Stimulated activated effector memory CD8-positive, alpha-beta T cell treated with anti-CD3 and anti-CD28 coated beads, Interleukin-12 subunit alpha, Interleukin-12 subunit beta, amount 100 ng/mL, for 72 hours (primary cell): ENCODE results near the gene PRR20G.
"Not testable (repeated sequence)": the region's sequence is repeated elsewhere in the genome, so short reads cannot be mapped to it uniquely, and the experiment has no call there.

Experiments
- ATAC-seq: fragments of 150-1000 bp; cut with Tn5 transposase; 2 replicates; pipeline ENCODE4 v1.10.0; 2021
- DNase-seq, 2 donors: peaks; one replicate each; pipeline ENCODE4 v3.0.0; 2021 to 2022; ENCODE audit warnings: low spot score in 2 of 2
- H3K27ac Mint-ChIP-seq: one replicate; pipeline ENCODE4 v1.8.0; 2022; ENCODE audit warnings: mild to moderate bottlenecking, mixed read lengths
- H3K36me3 Mint-ChIP-seq: one replicate; pipeline ENCODE4 v1.8.0; 2022; ENCODE audit warnings: mild to moderate bottlenecking, mixed read lengths
- H3K4me1 Mint-ChIP-seq: one replicate; pipeline ENCODE4 v1.8.0; 2022; ENCODE audit warnings: mixed read lengths
- H3K4me3 Mint-ChIP-seq: one replicate; pipeline ENCODE4 v1.8.0; 2022; ENCODE audit warnings: mild to moderate bottlenecking, mixed read lengths
- H3K9me3 Mint-ChIP-seq: one replicate; pipeline ENCODE4 v1.8.0; 2022; ENCODE audit warnings: mixed read lengths

The PRR20G gene

DNA sequence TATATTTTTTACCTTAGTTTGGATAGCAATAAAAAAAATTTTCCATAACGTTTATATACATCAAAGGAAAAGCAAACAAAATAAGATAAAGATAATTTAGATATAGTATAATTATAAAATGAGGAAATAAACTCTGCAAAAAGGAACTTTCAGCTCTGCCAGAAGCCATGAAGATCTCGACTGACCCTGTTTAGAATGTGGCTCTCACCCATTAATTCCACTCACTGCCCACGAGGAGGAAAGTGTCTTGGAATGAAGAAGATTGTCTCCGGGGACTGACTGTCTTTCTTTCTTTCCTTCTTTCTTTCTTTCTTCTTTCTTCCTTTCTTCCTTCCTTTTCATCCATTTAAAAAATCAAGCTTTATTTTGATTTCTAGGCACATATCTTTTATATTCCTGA is 20.1 kb upstream of the PRR20G start:
- Mint-ChIP-seq H3K4me1 (peaks cover 6% of the 10 kb centered on the region), H3K9me3 (no peaks in the 10 kb centered on the region), H3K36me3 (no peaks in the 10 kb centered on the region), H3K27ac (no peak overlapping the region), H3K4me3 (no peak overlapping the region)
- DNase-seq: no peak
- no peak for ATAC-seq

DNA sequence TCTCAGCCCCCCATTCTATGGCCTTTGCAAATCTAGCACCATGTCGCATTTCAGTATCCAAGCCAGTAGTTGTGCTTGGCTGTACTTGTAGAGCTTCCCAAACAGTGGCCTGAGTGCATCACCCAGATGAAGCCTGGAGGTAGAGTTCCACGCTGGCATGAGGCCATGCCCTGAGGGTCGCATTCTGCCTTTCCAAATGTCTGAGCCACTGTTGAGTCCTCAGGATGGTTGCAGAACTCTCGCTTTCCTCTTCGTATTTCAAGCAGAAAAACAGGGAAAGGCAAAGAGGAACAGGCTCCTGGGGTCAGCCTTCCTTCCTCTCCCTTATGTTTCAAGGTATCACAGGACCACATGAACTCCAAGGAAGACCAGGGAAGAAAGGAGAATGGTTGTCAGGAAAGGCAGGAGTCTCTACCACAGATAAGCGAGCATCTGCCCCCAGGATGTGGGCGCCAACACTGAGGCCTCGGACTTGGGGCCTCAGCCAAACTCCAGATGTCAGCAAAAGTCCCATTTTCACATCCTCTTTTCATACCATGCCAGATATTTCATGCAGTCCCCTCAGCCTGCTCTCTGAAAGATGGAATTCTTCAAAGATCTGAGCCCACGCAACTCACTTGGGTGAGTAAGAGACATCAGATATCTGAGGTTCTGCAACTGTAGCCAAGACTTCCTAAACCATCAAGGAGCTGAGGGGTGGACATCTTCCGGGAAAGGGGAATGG is 19.4 kb upstream of the PRR20G start:
- Mint-ChIP-seq H3K9me3 (no peaks in the 10 kb centered on the region), H3K4me1 (peaks cover 6% of the 10 kb centered on the region)
- no peak for ATAC-seq

GRCh38 chr3:127306361-127307111 is 18.7 kb upstream of the PRR20G start:
- H3K4me1 Mint-ChIP-seq: peaks cover 6% of the 10 kb centered on the region
- peak; percentile 40 for ATAC-seq
- H3K36me3 Mint-ChIP-seq: no peaks in the 10 kb centered on the region
- H3K27ac Mint-ChIP-seq: no peak overlapping the region
- no peak overlapping the region for H3K4me3 Mint-ChIP-seq
- no peak for DNase-seq
- H3K9me3 Mint-ChIP-seq: no peaks in the 10 kb centered on the region

More for the DNA sequence above, 19.4 kb upstream of the PRR20G start:
- DNase-seq: no peak
- H3K27ac Mint-ChIP-seq: no peak overlapping the region
- H3K4me3 Mint-ChIP-seq: no peak overlapping the region
- H3K36me3 Mint-ChIP-seq: no peaks in the 10 kb centered on the region

GRCh38 chr3:127305499-127306060 is 17.7 kb upstream of the PRR20G start:
- Mint-ChIP-seq H3K4me1 (peaks cover 6% of the 10 kb centered on the region), H3K36me3 (no peaks in the 10 kb centered on the region), H3K4me3 (no peak overlapping the region), H3K9me3 (no peaks in the 10 kb centered on the region), H3K27ac (no peak overlapping the region)
- no peak for ATAC-seq
- no peak for DNase-seq

DNA sequence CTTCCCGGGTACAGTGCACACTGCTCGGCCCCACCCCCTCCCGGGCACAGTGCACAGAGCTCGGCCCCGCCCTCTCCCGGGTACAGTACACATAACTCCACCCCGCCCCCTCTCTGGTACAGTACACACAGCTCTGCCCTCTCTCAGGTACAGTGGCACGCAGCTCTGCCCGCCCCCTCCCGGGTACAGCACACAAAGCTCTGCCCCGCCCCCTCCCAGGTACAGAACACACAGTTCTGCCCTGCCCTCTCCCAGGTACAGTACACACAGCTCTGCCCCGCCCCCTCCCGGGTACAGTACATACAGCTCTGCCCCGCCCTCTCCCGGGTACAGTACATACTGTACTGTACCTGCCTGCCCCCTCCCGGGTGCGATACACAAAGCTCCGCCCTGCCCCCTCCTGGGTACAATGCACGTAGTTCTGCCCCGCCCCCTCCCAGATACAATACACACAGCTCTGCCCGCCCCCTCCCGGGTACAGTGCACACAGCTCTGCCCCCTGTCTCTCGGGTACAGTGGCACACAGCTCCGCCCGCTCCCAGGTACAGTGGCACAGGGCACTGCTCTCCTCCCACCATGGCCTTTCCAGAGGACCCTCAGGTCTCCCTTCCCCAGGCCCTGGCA is 16.4 kb upstream of the PRR20G start:
- H3K4me3 Mint-ChIP-seq: no peak overlapping the region
- H3K36me3 Mint-ChIP-seq: no peaks in the 10 kb centered on the region
- no peak for DNase-seq
- peak overlapping the region; percentile 40 for H3K27ac Mint-ChIP-seq
- no peaks in the 10 kb centered on the region for H3K9me3 Mint-ChIP-seq
- ATAC-seq: peak; percentile 42
- H3K4me1 Mint-ChIP-seq: peaks cover 6% of the 10 kb centered on the region

DNA sequence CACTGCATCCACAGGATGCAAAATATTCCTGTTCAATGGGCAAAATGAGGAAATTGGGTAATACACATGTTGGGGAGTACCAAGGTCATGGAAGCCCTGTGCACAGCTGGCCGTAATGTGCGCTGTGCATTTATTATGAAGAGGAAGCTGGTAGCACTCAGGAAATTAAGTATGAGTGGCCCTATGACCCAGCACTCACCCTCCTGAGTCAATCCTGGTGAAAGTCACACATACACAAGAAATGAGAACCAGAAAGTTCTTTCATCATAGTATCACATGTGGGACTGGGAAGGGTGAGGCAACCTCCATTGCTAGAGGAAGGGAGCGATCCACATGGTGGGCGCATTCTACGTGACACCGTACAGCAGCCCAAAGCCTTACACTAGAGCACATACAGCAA is 11.4 kb upstream of the PRR20G start:
- Mint-ChIP-seq H3K27ac (no peak overlapping the region), H3K4me1 (no peaks in the 10 kb centered on the region), H3K4me3 (no peak overlapping the region), H3K36me3 (no peaks in the 10 kb centered on the region), H3K9me3 (no peaks in the 10 kb centered on the region)
- DNase-seq (no peak), ATAC-seq (no peak)

GRCh38 chr3:127296959-127297358 is 9.1 kb upstream of the PRR20G start:
- no peak overlapping the region for H3K4me3 Mint-ChIP-seq
- H3K27ac Mint-ChIP-seq: no peak overlapping the region
- ATAC-seq: no peak
- H3K9me3 Mint-ChIP-seq: no peaks in the 10 kb centered on the region
- H3K4me1 Mint-ChIP-seq: no peaks in the 10 kb centered on the region
- no peaks in the 10 kb centered on the region for H3K36me3 Mint-ChIP-seq
- no peak for DNase-seq

- H3K9me3 Mint-ChIP-seq: no peaks in the 10 kb centered on the region
- H3K36me3 Mint-ChIP-seq: no peaks in the 10 kb centered on the region
- ATAC-seq (no peak), DNase-seq (no peak)
- H3K4me3 Mint-ChIP-seq: no peak overlapping the region
- H3K4me1 Mint-ChIP-seq: no peaks in the 10 kb centered on the region
- no peak overlapping the region for H3K27ac Mint-ChIP-seq
These were observed 8.3 kb upstream of the PRR20G start for GRCh38 chr3:127296166-127296565.

- not testable (repeated sequence) for ATAC-seq, DNase-seq, H3K36me3 Mint-ChIP-seq, H3K4me1 Mint-ChIP-seq, H3K27ac Mint-ChIP-seq, H3K9me3 Mint-ChIP-seq, H3K4me3 Mint-ChIP-seq
These were observed 5.8 kb upstream of the PRR20G start for GRCh38 chr3:127293650-127294049.

DNA sequence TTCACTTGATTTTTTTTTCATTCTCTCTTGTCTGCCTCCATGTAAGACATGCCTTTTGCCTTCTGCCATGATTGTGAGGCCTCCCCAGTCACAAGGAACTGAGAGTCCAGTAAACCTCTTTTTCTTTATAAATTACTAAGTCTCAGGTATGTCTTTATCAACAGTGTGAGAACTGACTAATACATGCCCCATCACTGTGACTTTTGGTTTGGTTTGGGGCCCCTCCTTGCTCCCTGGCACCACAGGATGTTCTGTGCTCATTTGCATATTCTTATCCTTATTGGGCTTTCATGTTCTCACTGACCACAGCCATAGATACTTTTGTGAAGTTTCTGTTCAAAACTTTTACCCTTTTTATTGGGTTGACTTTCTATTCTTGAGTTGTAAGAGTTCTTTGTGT is 3.8 kb upstream of the PRR20G start:
- peaks cover 6% of the 10 kb centered on the region for H3K9me3 Mint-ChIP-seq
- no peak overlapping the region for H3K4me3 Mint-ChIP-seq
- peaks cover 2% of the 10 kb centered on the region for H3K4me1 Mint-ChIP-seq
- no peak overlapping the region for H3K27ac Mint-ChIP-seq
- DNase-seq: no peak
- H3K36me3 Mint-ChIP-seq: no peaks in the 10 kb centered on the region
- ATAC-seq: peak; percentile 62

DNA sequence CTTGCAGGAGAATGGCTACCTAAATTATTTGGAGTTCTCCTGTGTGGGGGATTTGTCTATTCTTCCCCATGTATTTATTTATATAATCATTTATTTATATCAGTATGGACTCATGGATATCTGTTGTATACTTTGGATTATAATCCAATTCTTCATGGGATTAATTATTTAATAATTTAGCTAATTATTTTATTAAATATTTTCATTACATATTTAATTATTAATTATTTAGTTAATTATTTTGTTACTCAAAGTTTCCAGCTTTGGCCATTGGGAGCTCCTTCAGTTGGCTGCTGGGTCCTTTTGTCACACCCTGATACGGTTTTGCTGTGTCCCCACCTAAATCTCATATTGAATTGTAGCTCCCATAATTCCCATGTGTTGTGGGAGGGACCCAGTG is 3.3 kb upstream of the PRR20G start:
- peaks cover 10% of the 10 kb centered on the region for H3K9me3 Mint-ChIP-seq

DNA sequence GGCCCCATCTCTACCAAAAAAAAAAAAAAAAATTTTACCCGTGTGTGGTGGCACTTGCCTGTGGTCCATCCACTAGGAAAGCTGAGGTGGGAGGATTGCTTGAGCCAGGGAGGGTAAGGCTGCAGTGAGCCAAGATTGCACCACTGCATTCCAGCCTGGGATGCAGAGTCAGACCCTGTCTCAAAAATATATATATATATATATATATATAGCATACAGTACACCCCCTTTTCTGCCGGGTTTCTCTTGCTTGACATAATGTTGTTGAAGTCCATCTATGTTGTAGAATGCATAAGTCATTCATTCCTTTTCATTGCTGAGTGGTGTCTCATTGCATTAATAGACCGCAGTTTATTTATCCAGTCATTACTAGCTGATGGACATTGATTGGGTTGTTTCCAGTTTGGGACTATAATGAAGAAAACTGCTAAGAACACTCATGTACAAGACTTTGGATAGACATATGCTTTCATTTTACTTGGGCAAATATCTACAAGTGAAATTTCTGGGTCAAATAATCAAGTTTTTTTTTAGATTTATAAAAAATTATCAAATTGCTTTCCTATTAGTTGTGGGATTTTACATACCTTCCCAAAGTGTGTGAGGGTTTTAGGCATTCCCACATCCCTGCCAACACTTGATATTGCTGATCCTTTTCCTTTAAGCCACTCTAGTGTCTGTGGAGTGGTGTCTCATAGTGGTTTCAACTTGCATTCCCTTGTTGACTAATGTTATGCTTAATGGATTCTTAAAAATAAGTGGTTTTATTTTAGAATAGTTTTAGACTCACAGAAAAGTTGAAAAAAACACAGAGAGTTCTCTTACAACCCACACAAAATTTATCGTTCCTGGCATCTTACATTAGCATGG is 2.1 kb upstream of the PRR20G start:
- ATAC-seq: no peak
- H3K4me3 Mint-ChIP-seq: no peak overlapping the region
- H3K27ac Mint-ChIP-seq: no peak overlapping the region

More for the DNA sequence above, 3.3 kb upstream of the PRR20G start:
- DNase-seq (no peak), ATAC-seq (no peak)
- no peaks in the 10 kb centered on the region for H3K36me3 Mint-ChIP-seq
- peaks cover 6% of the 10 kb centered on the region for H3K4me1 Mint-ChIP-seq
- no peak overlapping the region for H3K4me3 Mint-ChIP-seq
- no peak overlapping the region for H3K27ac Mint-ChIP-seq

DNA sequence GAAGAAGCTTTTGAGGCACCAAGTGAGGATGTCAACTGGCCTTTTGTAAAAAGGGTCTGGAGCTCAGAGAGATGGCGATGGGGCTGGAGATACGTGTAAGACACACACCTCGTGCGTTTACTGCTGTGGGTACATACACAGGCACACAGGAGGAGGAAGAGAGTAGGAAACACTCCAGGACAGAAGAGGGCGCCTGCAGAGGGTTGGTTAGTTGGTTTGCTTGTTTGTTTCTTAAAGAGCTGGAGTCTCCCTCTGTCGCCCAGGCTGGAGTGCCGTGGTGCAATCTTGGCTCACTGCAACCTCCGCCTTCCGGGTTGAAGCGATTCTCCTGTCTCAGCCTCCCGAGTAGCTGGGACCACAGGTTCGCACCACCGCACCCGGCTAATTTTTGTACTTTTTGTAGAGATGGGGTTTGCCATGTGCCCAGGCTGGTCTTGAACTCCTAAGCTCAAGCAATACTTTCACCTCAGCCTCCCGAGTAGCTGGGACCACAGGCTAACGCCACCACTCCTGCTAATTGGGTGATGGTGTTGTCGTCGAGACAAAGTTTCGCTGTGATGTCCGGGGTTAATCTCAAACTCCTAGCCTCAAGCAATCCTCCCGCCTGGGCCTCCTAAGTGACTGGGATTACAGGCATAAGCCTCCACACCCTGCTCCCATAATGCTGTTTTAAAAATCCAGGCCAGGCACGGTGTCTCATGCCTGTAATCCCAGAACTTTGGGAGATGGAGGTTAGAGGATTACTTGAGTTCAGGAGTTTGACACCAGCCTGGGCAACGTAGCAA is 1.3 kb upstream of the PRR20G start:
- no peak overlapping the region for H3K27ac Mint-ChIP-seq
- H3K4me1 Mint-ChIP-seq: peaks cover 6% of the 10 kb centered on the region
- DNase-seq (peak in 1 of 2 donors; percentile 61), ATAC-seq (peak; percentile 59)
- no peaks in the 10 kb centered on the region for H3K36me3 Mint-ChIP-seq
- H3K4me3 Mint-ChIP-seq: no peak overlapping the region
- H3K9me3 Mint-ChIP-seq: peaks cover 10% of the 10 kb centered on the region

More for the DNA sequence above, 2.1 kb upstream of the PRR20G start:
- H3K36me3 Mint-ChIP-seq: no peaks in the 10 kb centered on the region
- DNase-seq: no peak
- peaks cover 6% of the 10 kb centered on the region for H3K4me1 Mint-ChIP-seq
- H3K9me3 Mint-ChIP-seq: peaks cover 10% of the 10 kb centered on the region

DNA sequence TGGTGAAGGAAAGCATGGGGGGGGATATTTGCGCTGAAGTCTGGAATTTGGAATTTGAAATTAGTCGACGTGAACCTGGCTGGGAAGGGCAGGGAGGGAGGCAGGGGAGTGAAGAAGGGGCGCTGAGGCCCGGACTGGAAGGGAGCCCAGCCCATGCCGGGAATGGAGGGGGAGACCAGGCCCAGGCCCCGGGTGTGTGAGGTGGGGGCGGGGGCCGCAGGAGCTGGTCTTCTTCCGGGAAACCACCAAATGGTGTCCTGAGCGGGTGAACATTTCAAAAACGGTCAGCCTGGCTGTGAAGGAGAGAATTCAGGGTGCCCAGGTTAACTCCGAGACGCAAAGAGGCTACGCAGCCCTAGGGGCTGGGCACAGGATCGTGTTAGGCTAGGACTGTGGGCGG is 497 bp upstream of the PRR20G start:
- ATAC-seq (peak; percentile 11), DNase-seq (no peak)

More for the DNA sequence above, 497 bp upstream of the PRR20G start:
- Mint-ChIP-seq H3K36me3 (no peaks in the 10 kb centered on the region), H3K4me3 (no peak overlapping the region), H3K4me1 (peaks cover 6% of the 10 kb centered on the region), H3K9me3 (peaks cover 10% of the 10 kb centered on the region), H3K27ac (no peak overlapping the region)
